Bronchus fibroblast of lung (primary cell): ENCODE results near the gene SF3A2. TPM values are rescaled to one million over a fixed set of nuclear protein-coding genes. Genes with fewer than 3 reads are reported as not detected.

Experiments used
- total RNA-seq: library from RNA; depleted of rRNA; stranded (reverse); fragments of >200 nt; gene quantifications from 2 replicates; pipeline ENCODE4 v1.2.3, GENCODE V29; 2015

SF3A2 gene, protein sequence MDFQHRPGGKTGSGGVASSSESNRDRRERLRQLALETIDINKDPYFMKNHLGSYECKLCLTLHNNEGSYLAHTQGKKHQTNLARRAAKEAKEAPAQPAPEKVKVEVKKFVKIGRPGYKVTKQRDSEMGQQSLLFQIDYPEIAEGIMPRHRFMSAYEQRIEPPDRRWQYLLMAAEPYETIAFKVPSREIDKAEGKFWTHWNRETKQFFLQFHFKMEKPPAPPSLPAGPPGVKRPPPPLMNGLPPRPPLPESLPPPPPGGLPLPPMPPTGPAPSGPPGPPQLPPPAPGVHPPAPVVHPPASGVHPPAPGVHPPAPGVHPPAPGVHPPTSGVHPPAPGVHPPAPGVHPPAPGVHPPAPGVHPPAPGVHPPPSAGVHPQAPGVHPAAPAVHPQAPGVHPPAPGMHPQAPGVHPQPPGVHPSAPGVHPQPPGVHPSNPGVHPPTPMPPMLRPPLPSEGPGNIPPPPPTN
- 35.0 and 49.1 TPM in 2 replicates for total RNA-seq

DNA sequence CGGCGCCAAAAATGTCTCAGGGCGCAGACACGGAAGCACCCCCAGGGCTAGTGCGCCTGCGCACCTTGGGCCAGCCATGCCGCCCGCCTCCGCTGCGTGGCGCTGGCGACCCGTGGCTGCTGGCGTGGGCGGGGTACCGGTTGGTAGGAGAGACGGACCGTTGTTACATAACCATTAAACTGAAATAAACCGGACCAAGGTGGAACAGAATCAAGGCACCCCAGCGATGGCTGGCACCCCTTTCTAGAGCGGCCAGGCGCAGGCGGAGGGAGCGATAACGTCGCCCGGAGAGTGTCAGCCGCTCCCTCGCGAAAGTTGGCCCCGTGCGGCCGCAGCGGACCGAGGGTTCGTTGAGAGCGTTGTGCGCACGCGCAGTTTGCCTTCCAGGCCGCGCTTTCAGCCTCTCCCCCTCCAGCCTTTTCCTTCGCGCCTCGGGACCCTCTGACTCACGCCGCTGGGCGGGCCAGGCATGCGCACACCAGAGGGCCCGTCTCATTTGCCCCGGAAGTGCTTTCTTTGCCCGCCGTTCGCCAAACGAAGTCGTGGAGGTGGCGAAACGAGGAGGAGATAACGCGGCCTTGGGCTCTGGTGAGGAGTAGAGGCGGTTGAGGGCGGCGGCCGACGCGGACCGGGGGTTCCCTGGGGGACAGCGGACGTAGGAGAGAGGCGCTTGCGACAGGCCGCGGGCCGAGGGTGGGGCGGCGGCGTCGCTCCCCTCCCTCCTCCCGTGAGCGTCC is at the start of gene SF3A2, which contains the start of gene PLEKHJ1:
Gene SF3A2, plus strand, starts transcription at position 511 of the 737 bp plus-strand sequence. CDS start 6,595 bp downstream, outside the sequence.
Gene PLEKHJ1, minus strand, starts transcription at position 16 of the 737 bp plus-strand sequence. CDS start 81 bp downstream, outside the sequence.

DNA sequence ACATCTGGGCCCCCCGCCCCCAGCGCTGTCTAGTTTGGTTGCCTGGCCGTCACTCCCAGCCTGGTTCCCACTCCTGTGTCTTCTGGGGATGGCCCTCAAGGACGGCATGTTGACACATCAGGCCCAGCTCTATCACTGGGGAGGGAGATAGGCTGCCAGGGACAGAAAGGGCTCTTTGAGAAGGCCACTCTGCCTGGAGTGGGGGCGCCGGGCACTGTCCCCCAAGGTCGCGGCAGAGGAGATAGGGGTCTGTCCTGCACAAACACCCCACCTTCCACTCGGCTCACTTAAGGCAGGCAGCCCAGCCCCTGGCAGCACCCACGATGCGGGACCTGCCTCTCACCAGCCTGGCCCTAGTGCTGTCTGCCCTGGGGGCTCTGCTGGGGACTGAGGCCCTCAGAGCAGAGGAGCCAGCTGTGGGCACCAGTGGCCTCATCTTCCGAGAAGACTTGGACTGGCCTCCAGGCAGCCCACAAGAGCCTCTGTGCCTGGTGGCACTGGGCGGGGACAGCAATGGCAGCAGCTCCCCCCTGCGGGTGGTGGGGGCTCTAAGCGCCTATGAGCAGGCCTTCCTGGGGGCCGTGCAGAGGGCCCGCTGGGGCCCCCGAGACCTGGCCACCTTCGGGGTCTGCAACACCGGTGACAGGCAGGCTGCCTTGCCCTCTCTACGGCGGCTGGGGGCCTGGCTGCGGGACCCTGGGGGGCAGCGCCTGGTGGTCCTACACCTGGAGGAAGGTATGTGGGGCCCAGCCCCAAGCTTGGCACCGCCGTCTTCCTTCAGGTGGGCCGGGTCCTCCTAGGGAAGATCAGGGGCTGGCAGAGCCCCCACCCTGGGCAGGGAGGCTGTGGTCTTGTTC is 12.6 kb downstream of the SF3A2 start, which contains the start of gene AMH:
Gene AMH, plus strand, starts transcription at position 314 of the 857 bp plus-strand sequence. Its CDS starts 10 bp downstream, at position 324.

DNA sequence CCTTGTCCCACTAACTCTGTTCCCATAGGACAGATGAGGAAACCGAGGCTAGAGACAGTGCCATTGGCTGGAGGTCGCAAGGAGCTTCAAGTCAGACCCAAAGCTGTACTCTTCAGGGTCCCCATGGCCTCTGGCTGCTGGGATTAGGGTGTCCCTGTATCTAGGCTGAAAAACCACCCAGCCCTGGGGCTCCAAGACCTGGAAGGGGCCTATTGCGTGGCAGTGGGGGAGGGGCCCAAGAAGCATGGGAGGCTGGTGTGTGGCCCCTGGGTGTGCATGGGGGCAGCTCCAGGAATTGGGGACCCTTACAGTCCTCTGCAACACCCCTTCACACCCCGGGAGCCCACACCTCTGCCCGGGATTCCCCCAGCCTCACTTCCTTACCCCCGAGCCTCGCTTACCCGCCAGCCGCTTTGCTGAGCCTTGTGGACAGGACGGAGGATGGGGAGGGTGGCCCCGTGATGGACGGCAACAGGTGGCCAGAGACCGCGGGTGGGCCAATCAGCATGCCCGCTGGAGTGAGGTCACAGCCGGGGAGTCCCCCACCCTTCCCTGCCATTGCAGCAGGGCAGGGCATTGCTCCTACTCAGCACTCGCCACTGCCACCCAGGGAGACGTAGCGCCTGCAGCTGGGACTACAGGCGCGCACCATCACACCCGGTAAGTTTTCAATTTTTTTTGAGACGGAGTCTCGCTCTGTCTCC is 19.5 kb downstream of the SF3A2 start, which contains the start of gene JSRP1:
Gene JSRP1, minus strand, starts transcription at position 436 of the 704 bp plus-strand sequence. CDS start 1,103 bp downstream, outside the sequence.

DNA sequence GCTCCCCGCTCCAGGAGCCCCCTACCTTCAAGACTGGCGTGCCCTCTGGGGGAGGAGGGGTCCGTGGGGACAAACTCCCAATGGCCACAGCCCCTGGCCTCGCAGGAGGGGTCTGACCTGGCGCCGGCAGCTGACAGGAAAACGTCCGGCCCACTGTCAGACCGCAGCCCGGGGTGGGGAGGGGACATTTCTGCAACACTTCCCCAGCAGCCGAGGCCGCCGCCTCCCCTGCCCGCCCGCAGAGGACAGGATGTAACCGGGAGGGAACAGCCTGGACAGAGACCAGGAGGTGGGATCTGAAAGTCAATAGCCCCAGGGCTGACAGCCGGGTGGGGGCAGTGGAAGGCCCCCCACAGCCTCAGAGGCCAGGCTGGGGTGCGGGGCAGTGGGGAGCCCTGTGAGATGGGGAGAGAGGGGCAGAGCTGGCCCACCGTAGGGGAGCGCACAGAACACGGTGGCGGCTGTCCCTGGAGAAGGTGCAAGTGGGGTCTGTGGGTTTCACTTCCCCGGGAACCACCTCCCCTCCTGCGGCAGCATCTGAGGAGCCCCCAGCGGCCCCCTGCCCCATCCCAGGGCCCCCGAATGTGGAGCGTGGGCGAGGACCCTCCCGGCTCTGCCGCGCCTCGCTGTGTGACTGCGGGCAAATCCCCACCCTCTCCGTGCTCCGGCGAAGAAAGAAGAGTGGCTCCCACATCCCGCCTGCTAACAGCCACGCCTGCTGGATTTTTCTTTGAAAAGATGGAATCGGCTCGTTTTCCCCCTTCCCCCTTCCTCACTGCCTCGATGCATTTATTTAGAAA is 45.6 kb downstream of the SF3A2 start, which contains the start of gene PEAK3:
Gene PEAK3, minus strand, starts transcription at position 114 of the 800 bp plus-strand sequence. CDS start 1,244 bp downstream, outside the sequence.

Other genes with a start within 250 kb of the SF3A2 start
- 92.8 and 98.6 TPM in 2 replicates for gene BTBD2, start 221.1 kb upstream of the SF3A2 start, total RNA-seq
- gene MKNK2, start 185.6 kb upstream of the SF3A2 start, total RNA-seq, result 117 and 123 TPM in 2 replicates
- gene MOB3A, start 140.5 kb upstream of the SF3A2 start, total RNA-seq, result 30.6 and 33.1 TPM in 2 replicates
- gene IZUMO4, start 139.9 kb upstream of the SF3A2 start, total RNA-seq, result 1.0 TPM in 2 replicates
- gene AP3D1, start 85.3 kb upstream of the SF3A2 start, total RNA-seq, result 97.0 and 104 TPM in 2 replicates
- 8.8 and 10.3 TPM in 2 replicates for gene DOT1L, start 72.9 kb upstream of the SF3A2 start, total RNA-seq
- gene PLEKHJ1, start 495 bp upstream of the SF3A2 start, total RNA-seq, result 102 and 106 TPM in 2 replicates
- 0.67 TPM in 1 of 2 replicates, not detected in the other for gene AMH, start 12.5 kb downstream of the SF3A2 start, total RNA-seq
- 0.15 TPM in 1 of 2 replicates, not detected in the other for gene JSRP1, start 19.6 kb downstream of the SF3A2 start, total RNA-seq
- 0.15 TPM in 1 of 2 replicates, not detected in the other for gene PEAK3, start 45.4 kb downstream of the SF3A2 start, total RNA-seq
- gene LINGO3, start 71.3 kb downstream of the SF3A2 start, total RNA-seq, result not detected in 2 replicates
- 273 and 358 TPM in 2 replicates for gene LSM7, start 91.8 kb downstream of the SF3A2 start, total RNA-seq
- 25.1 and 33.7 TPM in 2 replicates for gene SPPL2B, start 91.9 kb downstream of the SF3A2 start, total RNA-seq
- not detected in 2 replicates for gene TMPRSS9, start 123.4 kb downstream of the SF3A2 start, total RNA-seq
- gene TIMM13, start 190.8 kb downstream of the SF3A2 start, total RNA-seq, result 65.4 and 68.4 TPM in 2 replicates
- 144 and 158 TPM in 2 replicates for gene LMNB2, start 220.1 kb downstream of the SF3A2 start, total RNA-seq
- 55.3 and 55.6 TPM in 2 replicates for gene GADD45B, start 239.3 kb downstream of the SF3A2 start, total RNA-seq